ENCODE results near the gene ADRB2.

ADRB2 gene

DNA sequence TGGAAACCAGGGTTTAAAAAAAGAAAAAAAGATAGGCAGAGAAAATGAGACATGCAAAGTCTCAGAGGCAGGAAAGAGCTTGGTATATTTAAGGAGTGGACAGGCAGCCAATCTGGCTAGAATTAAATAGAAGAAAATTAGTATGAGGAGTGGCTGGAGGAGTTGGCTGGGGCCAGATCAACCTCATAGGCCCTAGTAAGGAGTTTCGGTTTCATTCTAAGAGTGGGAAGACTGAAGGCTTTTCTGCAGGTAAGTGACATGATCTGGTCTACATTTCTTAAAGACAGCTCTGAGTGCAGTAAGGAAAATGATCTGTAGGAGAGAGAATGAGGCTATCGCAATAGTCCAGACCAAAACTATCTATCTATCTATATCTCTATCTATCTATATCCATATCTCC is 27.5 kb downstream of the ADRB2 start:
- TF ChIP-seq, protein P1, sequence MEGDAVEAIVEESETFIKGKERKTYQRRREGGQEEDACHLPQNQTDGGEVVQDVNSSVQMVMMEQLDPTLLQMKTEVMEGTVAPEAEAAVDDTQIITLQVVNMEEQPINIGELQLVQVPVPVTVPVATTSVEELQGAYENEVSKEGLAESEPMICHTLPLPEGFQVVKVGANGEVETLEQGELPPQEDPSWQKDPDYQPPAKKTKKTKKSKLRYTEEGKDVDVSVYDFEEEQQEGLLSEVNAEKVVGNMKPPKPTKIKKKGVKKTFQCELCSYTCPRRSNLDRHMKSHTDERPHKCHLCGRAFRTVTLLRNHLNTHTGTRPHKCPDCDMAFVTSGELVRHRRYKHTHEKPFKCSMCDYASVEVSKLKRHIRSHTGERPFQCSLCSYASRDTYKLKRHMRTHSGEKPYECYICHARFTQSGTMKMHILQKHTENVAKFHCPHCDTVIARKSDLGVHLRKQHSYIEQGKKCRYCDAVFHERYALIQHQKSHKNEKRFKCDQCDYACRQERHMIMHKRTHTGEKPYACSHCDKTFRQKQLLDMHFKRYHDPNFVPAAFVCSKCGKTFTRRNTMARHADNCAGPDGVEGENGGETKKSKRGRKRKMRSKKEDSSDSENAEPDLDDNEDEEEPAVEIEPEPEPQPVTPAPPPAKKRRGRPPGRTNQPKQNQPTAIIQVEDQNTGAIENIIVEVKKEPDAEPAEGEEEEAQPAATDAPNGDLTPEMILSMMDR (IDR thresholded peaks at IDR 0.05; ENCODE audit: insufficient read depth, low read depth, low read length, missing control alignments), result no peak
- H3K4me3 ChIP-seq (ENCODE audit: low read length), result no peak overlapping the region
- DNase-seq (ENCODE audit: low read depth), result no peak

DNA sequence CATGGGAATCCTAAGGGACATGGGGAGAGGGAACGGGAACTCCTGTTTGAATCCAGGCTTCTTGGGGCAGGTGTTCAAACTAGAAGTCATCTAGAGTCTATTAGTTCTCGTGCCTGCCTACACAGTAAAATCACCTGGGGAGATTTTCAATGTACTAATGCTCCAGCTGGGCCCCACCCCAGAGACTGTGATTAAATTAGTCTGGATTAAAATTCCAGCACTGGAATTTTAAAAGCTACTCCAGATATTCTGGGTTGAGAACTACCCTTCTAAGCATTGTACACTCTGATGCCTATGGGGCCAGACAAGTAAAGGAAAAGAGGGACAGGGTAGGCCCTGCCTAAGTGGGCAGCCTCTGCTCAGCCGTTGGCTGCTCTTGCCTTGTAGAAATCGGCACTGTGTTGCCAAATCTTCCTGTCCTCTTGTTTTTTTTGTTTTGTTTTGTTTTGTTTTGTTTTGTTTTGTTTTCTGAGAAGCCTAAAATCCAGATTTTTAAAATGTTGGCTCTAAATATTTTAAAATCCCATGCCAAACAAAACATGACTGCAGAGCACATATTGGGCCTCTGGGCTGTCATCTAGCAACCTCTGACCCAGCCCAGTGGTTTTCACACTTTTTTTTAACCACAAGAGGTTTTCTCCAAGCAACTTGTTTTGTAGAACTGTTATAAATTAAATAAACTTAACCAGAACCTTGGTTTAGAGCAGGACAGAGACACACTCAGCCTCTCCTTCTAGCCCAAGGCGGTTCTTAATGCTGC is 29.0 kb downstream of the ADRB2 start:
- TF ChIP-seq, protein P1 (IDR thresholded peaks at IDR 0.05; ENCODE audit: insufficient read depth, low read depth, low read length, missing control alignments), result no peak
- H3K4me3 ChIP-seq (ENCODE audit: low read length), result no peak overlapping the region
- no peak for DNase-seq (ENCODE audit: low read depth)

DNA sequence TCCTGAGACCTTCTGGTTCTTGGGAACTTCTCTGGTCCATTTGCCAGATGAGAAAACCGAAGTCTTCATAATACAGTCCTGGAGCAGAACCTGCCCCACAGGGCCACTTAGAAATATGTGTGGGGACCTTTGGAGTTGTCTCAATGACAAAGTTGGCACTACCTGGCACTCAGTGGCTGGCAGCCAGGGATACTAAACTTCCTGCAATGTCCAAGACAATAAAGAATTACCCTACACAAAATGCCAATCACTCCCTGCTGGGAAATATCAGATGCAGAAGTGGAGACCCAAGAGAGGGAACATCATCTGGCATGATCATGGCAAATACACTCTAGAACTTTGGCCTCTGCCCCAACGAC is 29.6 kb downstream of the ADRB2 start:
- H3K4me3 ChIP-seq (ENCODE audit: low read length), result no peak overlapping the region
- TF ChIP-seq, protein P1 (IDR thresholded peaks at IDR 0.05; ENCODE audit: insufficient read depth, low read depth, low read length, missing control alignments), result no peak
- no peak for DNase-seq (ENCODE audit: low read depth)

DNA sequence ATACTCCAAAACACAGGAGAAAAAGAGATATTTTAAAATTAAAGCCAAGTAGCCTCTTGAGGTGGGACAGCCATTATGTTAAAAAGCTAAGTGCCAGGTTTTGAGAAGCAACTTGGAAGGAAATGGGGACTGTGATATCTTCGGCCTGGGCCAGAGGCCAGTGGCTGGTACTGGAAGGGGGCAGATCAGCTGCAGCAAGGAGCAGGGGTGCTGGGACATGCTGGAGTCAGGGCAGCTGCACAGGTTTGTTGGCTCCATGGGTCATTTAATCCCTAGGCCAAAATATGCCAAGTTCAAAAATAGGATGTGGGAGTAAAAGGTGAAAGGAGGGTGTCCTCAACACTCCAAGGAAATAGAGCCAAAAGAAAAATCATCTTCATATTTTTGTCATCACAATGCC is 30.0 kb downstream of the ADRB2 start:
- no peak overlapping the region for H3K4me3 ChIP-seq (ENCODE audit: low read length)
- TF ChIP-seq, protein P1 (IDR thresholded peaks at IDR 0.05; ENCODE audit: insufficient read depth, low read depth, low read length, missing control alignments), result no peak

DNA sequence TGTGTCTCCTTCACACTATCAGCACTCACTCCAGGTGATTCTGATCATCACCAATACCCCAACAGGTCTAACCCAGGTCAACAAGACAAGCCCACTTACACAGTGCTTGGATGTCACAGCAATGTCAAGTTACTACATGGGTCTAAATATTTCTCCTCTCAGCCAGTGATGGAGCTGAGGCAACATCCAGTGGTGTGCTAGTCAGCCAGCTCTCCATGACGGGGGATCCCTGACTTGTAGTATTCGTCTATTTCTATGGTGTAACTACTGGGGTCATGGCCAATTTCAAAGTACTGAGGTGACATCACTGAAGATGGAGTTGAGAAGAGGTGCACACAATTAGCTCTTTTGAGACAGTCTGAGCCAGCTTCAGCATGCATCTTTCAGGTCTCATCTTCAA is 31.1 kb downstream of the ADRB2 start:
- no peak for DNase-seq (ENCODE audit: low read depth)
- H3K4me3 ChIP-seq (ENCODE audit: low read length), result no peak overlapping the region
- TF ChIP-seq, protein P1 (IDR thresholded peaks at IDR 0.05; ENCODE audit: insufficient read depth, low read depth, low read length, missing control alignments), result no peak

More for the DNA sequence above, 30.0 kb downstream of the ADRB2 start:
- no peak for DNase-seq (ENCODE audit: low read depth)

DNA sequence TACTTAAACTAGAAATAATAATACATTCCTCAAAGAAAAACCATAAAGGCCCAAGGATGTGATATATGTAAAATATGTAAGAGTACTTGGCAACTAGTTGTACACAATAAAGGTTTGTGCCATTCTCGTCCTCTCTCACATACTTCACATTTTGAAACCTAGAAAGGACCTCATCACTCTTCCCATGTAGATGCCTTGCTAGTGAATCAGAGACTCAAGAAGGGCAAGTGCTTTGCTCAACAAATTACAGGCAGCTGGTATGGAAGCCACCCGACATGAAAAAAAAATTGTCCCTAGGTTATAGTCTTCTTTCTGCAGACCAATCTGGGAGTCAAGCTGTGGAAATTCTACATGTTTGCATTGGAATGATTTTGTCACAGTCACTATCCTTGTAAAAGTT is 31.7 kb downstream of the ADRB2 start:
- no peak for DNase-seq (ENCODE audit: low read depth)
- no peak overlapping the region for H3K4me3 ChIP-seq (ENCODE audit: low read length)
- TF ChIP-seq, protein P1 (IDR thresholded peaks at IDR 0.05; ENCODE audit: insufficient read depth, low read depth, low read length, missing control alignments), result no peak

DNA sequence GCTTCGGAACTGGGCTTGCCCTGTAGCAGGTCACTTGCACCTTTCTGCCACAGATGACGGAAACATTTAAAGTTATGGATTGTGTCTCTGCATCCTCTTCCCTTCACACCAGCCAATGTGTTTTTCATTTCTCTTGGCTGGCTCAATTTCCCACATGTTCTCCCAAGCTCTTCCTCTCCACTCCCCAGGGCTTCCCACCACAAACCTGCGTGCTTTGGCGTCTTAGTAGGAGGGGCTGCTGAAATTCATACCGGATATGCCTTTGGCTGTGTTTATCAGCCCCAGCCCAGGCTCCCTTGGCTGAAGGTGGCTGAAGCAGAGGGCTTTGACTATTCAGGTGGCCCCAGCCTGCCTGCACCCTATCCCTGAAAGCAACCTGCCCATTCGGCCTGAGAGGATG is 32.1 kb downstream of the ADRB2 start:
- TF ChIP-seq, protein P1 (IDR thresholded peaks at IDR 0.05; ENCODE audit: insufficient read depth, low read depth, low read length, missing control alignments), result no peak
- no peak for DNase-seq (ENCODE audit: low read depth)
- H3K4me3 ChIP-seq (ENCODE audit: low read length), result no peak overlapping the region
